Kidney (tissue), 14 donors: ENCODE data around the gene CR1L. TPM values are rescaled to one million over a fixed set of nuclear protein-coding genes. Genes with fewer than 3 reads are reported as not detected.

Source experiments
- DNase-seq, 5 donors: peaks; one replicate each; pipeline ENCODE4 v3.0.0-alpha.2; 2013 to 2020
- FAIRE-seq: peaks from 2 replicates; lab custom pipeline; 2012; peaks lifted over from hg19 to GRCh38; lab: Jason Lieb, UNC
- H3K27ac ChIP-seq, 2 donors: one replicate each; pipeline ENCODE4 v1.7.0; 2013; ENCODE audit warnings: low read depth in 2 of 2, low read length in 2 of 2, inconsistent platforms in 1 of 2
- H3K27me3 ChIP-seq: one replicate; pipeline ENCODE4 v1.7.1; 2013; ENCODE audit warnings: low read length, inconsistent platforms; ENCODE audit not compliant: control insufficient read depth, insufficient read depth
- H3K36me3 ChIP-seq, 3 donors: one replicate each; pipeline versions ENCODE4 v1.7.0 to v1.7.1; 2013; ENCODE audit warnings: low read length in 3 of 3, control low read depth in 1 of 3, inconsistent platforms in 1 of 3; ENCODE audit not compliant: insufficient read depth in 3 of 3, control insufficient read depth in 2 of 3
- H3K4me1 ChIP-seq, 3 donors: one replicate each; pipeline versions ENCODE4 v1.7.0 to v1.7.1; 2013; ENCODE audit warnings: low read length in 3 of 3, inconsistent platforms in 1 of 3, low read depth in 1 of 3; ENCODE audit not compliant: control insufficient read depth in 2 of 3, insufficient read depth in 2 of 3
- H3K4me3 ChIP-seq, 3 donors: one replicate each; pipeline versions ENCODE4 v1.7.0 to v1.8.1; 2013; ENCODE audit warnings: low read length in 3 of 3, control low read depth in 1 of 3, inconsistent platforms in 1 of 3
- H3K9ac ChIP-seq, 3 donors: one replicate each; pipeline versions ENCODE4 v1.7.0 to v1.7.1; 2013; ENCODE audit warnings: low read length in 3 of 3, control low read depth in 1 of 3, inconsistent platforms in 1 of 3
- H3K9me3 ChIP-seq, 3 donors: one replicate each; pipeline versions ENCODE4 v1.7.0 to v1.7.1; 2013; ENCODE audit warnings: low read length in 3 of 3, control low read depth in 1 of 3, inconsistent platforms in 1 of 3; ENCODE audit not compliant: control insufficient read depth in 2 of 3, insufficient read depth in 1 of 3
- CTCF ChIP-seq: IDR thresholded peaks from 3 replicates; pipeline ENCODE4 v1.5.1; 2012; ENCODE audit warnings: mild to moderate bottlenecking, moderate library complexity, borderline replicate concordance; ENCODE audit not compliant: insufficient read depth; ENCODE audit errors: extremely low read depth
- intact Hi-C: fragments of 100-400 bp; cut with DNase I; formaldehyde crosslinking; loops from one replicate; pipeline ENCODE4 v1.11.1; 2022
- polyA plus RNA-seq: library from polyadenylated mRNA; stranded (reverse); fragments of 350-450 nt; fragmentation: Illumina TruSeq; extraction: RNeasy Lipid Tissue Mini Kit (QIAGEN cat#74804); gene quantifications from one replicate; pipeline ENCODE4 v1.2.3, GENCODE V29; 2014; ENCODE audit warnings: low read depth, low replicate concordance; ENCODE audit not compliant: insufficient read depth
- total RNA-seq: library from RNA; stranded (reverse); fragmentation: NEBNext Ultra II Directional; extraction: Animal tissue kit (Norgen Biotek cat#: 25700); gene quantifications from one replicate; pipeline ENCODE4 v1.2.1, GENCODE V29; 2021
- donor health status: control.
- donor health status: control.
- donor health status: control.
- donor health status: control.
- donor health status: control.
- donor health status: DM: yes; HTN: yes; CAD: no.
- donor health status: Normal renal cell carcinoma (clear cell type).

CR1L gene
- total and polyA plus RNA-seq, 2 donors from 2014 or later = 0.44 to 1.4 TPM

GRCh38 chr1:207646944-207647579 lies 2.1 kb downstream of the CR1L start:
- no peak overlapping the region for H3K9ac ChIP-seq
- H3K27ac ChIP-seq = no peak overlapping the region
- H3K4me3 ChIP-seq = no peak overlapping the region
- FAIRE-seq (no peak), DNase-seq (no peak)
- peaks cover 3% of the 10 kb centered on the region for H3K27me3 ChIP-seq
- H3K36me3 ChIP-seq = no peaks in the 10 kb centered on the region
- TF ChIP-seq CTCF = no peak
- peaks cover 0 to 7% (median 0%) of the 10 kb centered on the region in 3 donors for H3K4me1 ChIP-seq
- intact Hi-C loops = no loop called here
- H3K9me3 ChIP-seq = no peaks in the 10 kb centered on the region

GRCh38 chr1:207647671-207648333 lies 2.9 kb downstream of the CR1L start:
- Histone ChIP-seq H3K27me3 (peaks cover 3% of the 10 kb centered on the region), H3K36me3 (no peaks in the 10 kb centered on the region), H3K4me1 (peaks cover 0 to 7% (median 0%) of the 10 kb centered on the region in 3 donors), H3K4me3 (no peak overlapping the region), H3K9ac (no peak overlapping the region), H3K9me3 (no peaks in the 10 kb centered on the region), H3K27ac (no peak overlapping the region)
- intact Hi-C loops = no loop called here
- TF ChIP-seq CTCF = no peak
- FAIRE-seq (no peak), DNase-seq (no peak)

GRCh38 chr1:207648334-207649209 lies 3.6 kb downstream of the CR1L start:
- no peak for TF ChIP-seq CTCF
- intact Hi-C loops = no loop called here
- FAIRE-seq = no peak
- Histone ChIP-seq H3K9me3 (no peaks in the 10 kb centered on the region), H3K27me3 (peaks cover 3% of the 10 kb centered on the region), H3K9ac (no peak overlapping the region), H3K4me3 (no peak overlapping the region), H3K4me1 (peaks cover 0 to 7% (median 0%) of the 10 kb centered on the region in 3 donors), H3K36me3 (no peaks in the 10 kb centered on the region), H3K27ac (no peak overlapping the region)
- DNase-seq = peak in 1 of 5 donors; percentile 29
